Hematopoietic multipotent progenitor cell (in vitro differentiated cells): Measurements from ENCODE around the gene NDUFA5. TPM values are rescaled to one million over a fixed set of nuclear protein-coding genes. Genes with fewer than 3 reads are reported as not detected.
A peak's percentile ranks its signal among the peaks of the same experiment; 100 is the strongest.
"Not testable (repeated sequence)": the region's sequence is repeated elsewhere in the genome, so short reads cannot be mapped to it uniquely, and the experiment has no call there.

ENCODE experiments used
- DNase-seq, 3 donors: peaks; one replicate each; pipeline ENCODE4 v3.0.0-alpha.2; 2011 to 2015; ENCODE audit warnings: low read depth in 2 of 3, low spot score in 2 of 3
- total RNA-seq: library from RNA; depleted of rRNA; stranded (reverse); fragments of >200 nt; gene quantifications from one replicate; pipeline ENCODE4 v1.2.3, GENCODE V29; 2012

NDUFA5 gene
- total RNA-seq, 1 donor, result 6.5 TPM

DNA sequence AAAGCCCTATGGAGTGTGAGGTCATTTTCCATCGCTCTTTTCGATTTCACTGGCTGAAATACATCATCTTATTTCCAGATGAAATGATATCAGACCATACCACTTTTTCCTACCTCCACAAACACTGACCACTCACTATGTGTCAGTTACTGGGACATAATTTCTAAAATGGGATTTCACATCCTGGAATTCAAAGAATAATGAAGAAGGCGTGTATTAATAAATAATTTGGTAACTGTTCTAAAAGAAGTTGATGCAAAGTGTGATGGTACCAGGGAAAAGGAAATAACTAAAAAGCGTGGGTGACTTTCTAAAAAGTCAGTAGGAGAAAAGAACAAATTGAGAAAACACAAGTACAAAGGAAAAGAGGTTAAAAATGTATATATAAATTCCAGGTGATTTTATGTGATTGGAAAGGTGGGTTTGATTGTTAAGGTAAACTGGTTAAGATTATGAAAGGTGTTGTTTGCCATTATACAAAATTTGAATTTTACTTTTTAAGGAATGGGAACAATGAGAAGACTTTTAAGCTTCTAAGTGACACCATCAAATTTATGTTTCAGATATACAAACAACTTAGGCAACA, 764 bp upstream of the NDUFA5 start:
- DNase-seq, result no peak

- DNase-seq, result no peak
Observed at GRCh38 chr7:123557016-123557397, 611 bp downstream of the NDUFA5 start.

GRCh38 chr7:123555484-123555883, 2.1 kb downstream of the NDUFA5 start:
- DNase-seq, result no peak

DNA sequence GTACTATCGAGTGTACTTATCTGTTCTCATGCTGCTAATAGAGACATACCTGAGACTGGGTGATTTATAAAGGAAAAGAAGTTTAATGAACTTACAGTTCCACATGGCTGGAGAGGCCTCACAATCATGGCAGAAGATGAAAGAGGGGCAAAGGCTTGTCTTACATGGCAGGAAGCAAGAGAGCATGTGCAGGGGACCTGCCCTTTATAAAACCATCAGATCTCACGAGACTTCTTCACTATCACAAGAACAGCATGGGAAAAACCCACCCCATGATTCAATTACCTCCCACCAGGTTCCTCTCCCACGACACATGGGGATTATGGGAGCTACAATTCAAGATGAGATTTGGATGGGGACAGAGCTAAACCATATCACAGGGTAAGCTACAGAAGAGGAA, 4.5 kb downstream of the NDUFA5 start:
- DNase-seq, result no peak

DNA sequence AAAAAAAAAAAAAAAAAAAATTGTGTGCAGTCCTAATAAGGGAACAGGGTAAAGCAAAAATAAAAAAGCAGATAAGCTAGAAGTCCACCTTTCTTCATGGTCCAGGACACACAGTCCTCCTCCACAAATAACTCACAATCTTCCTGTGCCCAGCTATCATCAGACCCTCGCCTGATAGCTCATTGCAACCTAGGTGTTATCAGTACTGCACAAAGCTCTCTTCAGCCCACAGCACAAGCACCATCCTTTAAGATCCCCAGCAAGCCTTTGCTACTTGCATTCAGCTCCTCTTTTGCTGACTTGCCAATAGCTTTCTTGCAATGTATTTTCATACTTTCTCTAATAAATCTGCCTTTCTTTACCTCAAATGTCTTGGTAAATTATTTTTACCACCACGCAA, 5.0 kb downstream of the NDUFA5 start:
- DNase-seq, result no peak

- not testable (repeated sequence) for DNase-seq
Observed at GRCh38 chr7:123552134-123552533, 5.5 kb downstream of the NDUFA5 start.

DNA sequence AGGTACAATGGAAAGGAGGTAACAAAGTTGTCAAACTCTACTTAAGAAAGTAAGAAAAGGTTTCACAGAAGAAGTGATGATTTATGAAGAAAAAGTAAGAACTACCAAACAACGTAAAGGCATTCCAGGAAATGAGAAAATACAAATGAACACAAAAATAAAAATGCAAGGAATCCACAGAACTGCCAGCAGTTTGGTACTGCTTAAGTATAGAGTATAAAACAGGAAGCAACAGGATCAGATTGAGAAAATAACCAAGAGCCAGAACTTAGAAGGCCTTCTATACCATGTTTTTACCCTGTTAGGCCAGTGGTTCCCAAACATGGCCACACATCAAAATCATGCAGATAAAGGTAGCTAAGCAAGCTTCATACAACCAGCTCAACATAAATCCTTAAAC, 9.2 kb downstream of the NDUFA5 start:
- no peak for DNase-seq

DNA sequence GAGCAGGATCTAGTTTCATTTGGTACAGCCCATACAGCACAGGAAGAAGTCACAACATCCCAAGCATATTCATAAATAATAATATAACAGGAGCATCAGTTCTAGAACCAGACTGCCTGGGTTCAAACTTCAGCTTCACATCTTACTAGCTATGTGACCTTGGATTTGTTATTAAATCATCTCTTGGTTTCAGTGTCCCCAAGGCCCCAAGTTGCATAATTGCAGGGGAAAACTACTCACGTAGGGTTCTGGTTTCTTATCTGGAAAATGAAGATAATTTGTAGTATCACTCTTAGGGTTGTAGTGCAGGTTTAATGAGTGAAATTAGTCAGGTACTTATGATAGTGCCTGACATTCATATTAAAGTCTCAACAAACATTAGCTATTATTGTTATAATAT, 17.7 kb downstream of the NDUFA5 start:
- no peak for DNase-seq

GRCh38 chr7:123538897-123539296, 18.7 kb downstream of the NDUFA5 start:
- no peak for DNase-seq

- DNase-seq, result no peak
Observed at GRCh38 chr7:123538189-123538714, 19.4 kb downstream of the NDUFA5 start.

DNA sequence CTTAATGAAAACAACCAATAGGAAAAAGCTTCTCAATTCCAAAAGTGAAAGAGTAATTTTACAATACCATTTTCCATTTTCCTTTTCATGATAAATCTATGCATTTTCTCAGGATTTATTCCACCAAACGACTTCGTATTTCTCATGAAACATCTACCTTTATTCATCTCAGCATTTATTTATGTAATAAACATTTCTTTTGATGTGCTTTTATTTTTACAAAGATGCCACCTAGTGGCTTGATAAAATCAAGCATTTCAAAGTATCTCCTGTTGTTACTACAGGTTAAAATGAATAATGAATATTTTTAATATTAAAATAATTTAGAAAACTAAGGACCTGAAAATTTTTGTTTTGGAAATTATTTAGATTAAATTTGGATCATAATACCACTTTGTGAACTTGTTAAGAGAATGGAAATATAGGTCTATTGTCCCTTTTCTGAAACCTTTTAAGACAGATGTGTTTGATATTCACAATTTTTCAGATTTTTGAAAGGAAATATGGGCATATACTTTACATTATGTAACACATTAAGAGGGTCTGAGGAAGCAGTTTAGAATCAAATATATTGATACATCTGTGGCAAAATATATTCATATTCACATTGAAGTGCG, 20.5 kb downstream of the NDUFA5 start:
- DNase-seq, result peak in 1 of 3 donors; percentile 66

GRCh38 chr7:123535517-123535916, 22.1 kb downstream of the NDUFA5 start:
- DNase-seq, result no peak

DNA sequence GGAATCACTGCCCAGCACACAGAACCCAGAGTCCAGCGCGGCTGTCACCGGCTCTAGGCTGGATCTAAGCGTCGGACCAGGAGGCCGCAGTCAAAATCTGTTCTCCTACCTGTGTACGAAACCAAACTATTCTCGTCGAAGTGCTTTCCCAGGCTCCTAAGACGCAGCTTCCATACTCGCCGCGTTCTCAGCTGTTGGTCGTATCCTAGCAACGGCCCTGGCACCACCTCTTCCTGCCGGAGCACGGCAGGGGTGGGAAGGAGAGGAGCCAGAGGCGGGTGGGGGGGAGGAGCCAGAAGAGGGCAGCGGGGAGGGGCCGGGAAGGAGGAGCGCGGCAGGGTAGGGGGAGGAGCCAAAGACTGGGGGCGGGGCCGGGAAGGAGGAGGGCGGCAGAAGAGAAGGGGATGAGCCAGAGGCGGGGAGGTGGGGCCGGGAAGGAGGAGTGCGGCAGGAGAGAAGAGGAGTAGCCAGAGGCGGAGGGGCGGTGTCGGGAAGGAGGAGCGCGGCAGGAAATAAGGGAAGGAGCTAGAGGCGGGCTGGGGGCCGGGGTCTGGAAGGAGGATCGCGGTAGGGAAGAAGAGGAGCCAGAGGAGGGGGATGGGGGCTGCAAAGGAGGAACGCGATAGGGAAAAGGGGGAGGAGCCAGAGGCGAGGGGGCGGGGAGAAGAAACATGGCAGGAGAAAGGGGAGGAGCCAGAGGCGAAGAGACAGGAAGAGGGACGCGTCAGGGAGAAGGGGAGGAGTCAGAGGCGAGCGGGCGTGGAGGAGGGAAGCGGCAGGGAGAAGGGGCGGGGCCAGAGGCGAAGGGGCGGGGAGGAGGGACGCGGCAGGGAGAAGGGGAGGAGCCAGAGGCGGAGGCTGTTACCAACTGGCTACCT, 23.0 kb downstream of the NDUFA5 start, which contains the start of gene IQUB:
Gene IQUB, minus strand, starts transcription at position 213 of the 878 bp plus-strand sequence. CDS start 22,255 bp downstream, outside the sequence.
- DNase-seq, result peak; percentile 82 to 97 (median 96)

GRCh38 chr7:123533929-123534382, 23.7 kb downstream of the NDUFA5 start:
- peak in 2 of 3 donors; percentile 16 to 18 for DNase-seq

DNA sequence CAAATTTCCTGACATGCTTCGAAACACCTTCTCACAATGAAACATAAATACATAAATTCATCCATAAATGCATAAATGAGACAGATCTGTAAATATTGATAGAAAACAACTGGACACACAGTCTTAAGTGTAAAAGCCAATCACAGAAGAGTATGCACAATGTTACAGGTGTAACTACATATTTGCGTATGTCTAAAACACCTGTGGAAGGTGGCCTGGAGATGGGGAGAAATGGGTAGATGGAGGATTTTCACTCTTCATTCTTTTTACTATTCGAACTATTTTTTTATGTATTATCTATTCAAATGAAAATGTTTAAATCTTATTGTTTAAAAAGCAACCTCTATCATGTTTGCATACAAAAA, 24.1 kb downstream of the NDUFA5 start:
- DNase-seq, result no peak

DNA sequence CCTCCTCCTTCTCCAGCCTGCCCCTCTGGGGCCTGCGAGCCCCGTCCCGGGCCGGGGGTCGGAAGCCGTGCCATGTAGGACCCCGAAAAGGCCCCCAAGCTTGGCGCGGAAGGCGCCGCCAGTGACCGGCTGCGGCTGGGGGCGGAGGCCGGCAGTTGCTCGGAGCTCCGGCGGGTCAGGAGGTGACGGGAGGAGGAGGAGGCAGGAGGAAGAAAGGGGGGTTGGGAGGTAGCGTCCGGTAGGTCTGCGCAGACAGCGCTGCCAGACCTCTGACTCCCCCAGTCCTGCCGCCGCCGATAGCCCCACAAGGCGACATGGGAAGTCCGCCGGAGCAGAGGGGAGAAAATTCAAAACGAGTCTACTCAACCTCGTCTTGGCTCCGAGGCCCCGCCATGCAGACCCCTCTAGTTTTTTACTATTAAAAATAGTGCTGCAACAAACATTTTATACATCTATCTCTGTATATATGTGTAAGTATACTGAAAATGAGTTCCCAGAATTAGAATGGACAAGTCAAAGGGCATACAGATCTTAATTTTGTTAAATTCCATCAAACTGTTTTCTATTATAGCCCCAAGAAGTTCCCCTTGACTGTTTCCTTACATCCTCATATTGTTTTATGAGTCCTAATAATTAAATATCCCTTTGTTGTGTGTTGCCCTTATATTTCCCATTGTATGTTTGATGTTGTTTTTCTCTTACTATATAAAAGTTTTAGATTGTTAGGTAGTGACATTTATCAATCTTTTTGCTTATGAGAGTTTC, 24.6 kb downstream of the NDUFA5 start:
- peak in 1 of 3 donors; percentile 21 for DNase-seq

DNA sequence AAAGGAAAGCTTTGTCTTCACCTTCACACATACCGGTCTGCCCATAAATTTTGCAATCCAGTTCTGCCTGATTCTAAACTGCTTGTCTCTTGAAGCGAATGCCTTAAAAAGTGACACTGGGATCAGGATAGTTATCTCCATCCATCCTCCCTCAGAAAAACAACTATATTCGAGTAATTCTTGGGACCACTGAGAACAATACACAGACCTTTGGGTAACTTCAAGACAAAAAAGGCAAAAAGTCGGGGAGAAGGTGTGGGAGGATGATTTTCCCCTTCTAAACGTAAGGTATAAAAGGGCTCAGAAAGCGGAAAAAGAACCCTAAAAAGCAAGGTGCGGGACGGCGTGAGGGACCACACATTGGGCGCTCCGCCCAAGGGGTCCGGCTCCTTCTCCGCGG, 25.3 kb downstream of the NDUFA5 start:
- not testable (repeated sequence) for DNase-seq

DNA sequence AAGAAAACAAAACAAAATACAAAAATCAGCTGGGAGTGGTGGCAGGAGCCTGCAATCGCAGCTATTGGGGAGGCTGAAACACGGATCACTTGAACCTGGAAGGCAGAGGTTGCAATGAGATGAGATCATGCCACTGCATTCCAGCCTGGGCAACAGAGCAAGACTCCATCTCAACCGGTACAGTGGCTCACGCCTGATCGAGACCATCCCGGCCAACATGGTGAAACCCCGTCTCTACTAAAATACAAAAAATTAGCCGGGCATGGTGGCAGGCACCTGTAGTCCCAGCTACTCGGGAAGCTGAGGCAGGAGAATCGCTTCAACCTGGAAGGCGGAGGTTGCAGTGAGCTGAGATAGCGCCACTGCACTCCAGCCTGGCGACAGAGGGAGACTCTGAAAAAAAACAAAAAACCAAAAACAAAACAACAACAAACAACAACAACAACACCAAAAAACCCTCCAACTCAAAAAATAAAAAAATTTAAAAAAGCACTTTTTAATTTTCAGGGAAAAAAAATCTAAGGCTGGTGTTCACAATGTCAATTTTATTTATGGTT, 27.5 kb downstream of the NDUFA5 start:
- not testable (repeated sequence) for DNase-seq

DNA sequence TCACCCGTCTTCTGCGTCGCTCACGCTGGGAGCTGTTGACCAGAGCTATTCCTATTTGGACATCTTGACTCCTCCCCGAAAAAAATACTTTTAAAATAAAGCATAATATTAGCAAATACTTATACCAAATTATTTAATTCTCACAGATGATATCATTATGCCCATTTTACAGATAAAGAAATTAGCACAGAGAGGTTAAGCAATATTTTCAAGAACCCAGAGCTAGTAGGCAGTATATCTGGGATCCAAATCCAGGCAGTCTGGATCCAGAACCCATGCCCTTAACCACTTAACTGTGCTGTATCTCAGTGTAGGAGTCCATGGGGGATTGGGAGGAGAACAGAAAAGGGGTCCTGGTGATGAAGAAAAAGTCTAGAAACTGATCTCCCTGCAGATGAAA, 29.4 kb downstream of the NDUFA5 start:
- DNase-seq, result no peak

GRCh38 chr7:123527712-123528225, 29.8 kb downstream of the NDUFA5 start:
- not testable (repeated sequence) for DNase-seq
